AG09309 (cell line): ENCODE results near the gene CCR5.

ENCODE experiments used
- DNase-seq: peaks from one replicate; pipeline ENCODE4 v3.0.0-alpha.2; 2010; ENCODE audit warnings: low read depth
- H3K4me3 ChIP-seq: 2 replicates; pipeline ENCODE4 v1.5.1; 2011; ENCODE audit warnings: mild to moderate bottlenecking, low read depth, low read length, moderate library complexity; ENCODE audit not compliant: control insufficient read depth
- TF ChIP-seq, protein P1 (sequence below): IDR thresholded peaks from 2 replicates; pipeline ENCODE4 v1.5.1; 2011; ENCODE audit warnings: mild to moderate bottlenecking, low read depth, low read length, inconsistent platforms; ENCODE audit not compliant: insufficient read depth, control insufficient read depth; ENCODE audit errors: missing control alignments

The CCR5 gene

DNA sequence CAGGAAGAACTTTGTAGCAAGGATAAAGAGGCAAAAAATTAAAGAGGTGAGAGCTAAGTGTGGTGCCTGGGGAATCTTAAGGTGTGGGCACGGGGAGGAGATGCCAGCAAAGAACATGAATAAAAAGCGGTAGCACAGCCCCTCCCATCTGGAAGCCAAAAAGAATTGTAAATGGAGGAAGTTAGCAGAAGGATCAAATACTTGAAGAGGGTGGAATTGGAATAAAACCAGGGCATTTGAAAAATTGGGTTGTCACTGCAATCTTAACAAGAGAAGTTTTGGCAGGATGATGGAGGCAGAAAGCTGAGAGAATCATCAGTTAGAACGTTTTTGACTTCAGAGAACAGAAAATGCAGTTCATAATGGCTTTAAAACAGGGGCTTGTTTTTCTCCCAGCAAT is 14.5 kb upstream of the CCR5 start:
- DNase-seq, result no peak
- H3K4me3 ChIP-seq, result no peak overlapping the region
- TF ChIP-seq, protein P1, sequence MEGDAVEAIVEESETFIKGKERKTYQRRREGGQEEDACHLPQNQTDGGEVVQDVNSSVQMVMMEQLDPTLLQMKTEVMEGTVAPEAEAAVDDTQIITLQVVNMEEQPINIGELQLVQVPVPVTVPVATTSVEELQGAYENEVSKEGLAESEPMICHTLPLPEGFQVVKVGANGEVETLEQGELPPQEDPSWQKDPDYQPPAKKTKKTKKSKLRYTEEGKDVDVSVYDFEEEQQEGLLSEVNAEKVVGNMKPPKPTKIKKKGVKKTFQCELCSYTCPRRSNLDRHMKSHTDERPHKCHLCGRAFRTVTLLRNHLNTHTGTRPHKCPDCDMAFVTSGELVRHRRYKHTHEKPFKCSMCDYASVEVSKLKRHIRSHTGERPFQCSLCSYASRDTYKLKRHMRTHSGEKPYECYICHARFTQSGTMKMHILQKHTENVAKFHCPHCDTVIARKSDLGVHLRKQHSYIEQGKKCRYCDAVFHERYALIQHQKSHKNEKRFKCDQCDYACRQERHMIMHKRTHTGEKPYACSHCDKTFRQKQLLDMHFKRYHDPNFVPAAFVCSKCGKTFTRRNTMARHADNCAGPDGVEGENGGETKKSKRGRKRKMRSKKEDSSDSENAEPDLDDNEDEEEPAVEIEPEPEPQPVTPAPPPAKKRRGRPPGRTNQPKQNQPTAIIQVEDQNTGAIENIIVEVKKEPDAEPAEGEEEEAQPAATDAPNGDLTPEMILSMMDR, result no peak

DNA sequence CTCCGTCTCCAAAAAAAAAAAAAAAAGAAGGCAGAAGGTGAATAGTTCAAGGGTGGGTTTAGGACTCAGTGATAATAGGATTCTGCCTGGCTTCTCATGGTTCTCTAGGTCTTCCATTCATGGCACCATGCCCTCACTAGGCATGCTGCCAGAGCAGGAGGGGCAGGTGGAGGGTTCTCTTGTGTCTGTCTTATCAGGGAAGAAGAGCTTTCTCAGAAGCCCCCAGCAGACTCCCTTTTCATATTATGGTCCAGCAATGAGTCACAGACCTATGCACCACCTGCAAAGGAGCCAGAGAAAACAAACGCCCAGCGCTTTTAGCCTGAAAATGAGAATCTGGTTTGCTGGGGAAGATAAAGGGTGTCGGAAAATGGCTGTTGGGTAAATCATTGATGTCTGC is 13.8 kb upstream of the CCR5 start:
- TF ChIP-seq, protein P1, result no peak
- no peak for DNase-seq
- no peak overlapping the region for H3K4me3 ChIP-seq

DNA sequence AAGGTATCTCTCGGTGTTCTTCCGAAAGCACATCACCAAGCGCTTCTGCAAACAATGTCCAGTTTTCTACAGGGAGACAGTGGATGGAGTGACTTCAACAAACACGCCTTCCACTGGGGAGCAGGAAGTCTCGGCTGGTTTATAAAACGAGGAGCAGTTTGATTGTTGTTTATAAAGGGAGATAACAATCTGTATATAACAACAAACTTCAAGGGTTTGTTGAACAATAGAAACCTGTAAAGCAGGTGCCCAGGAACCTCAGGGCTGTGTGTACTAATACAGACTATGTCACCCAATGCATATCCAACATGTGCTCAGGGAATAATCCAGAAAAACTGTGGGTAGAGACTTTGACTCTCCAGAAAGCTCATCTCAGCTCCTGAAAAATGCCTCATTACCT is 12.3 kb upstream of the CCR5 start:
- TF ChIP-seq, protein P1, result no peak
- no peak for DNase-seq
- H3K4me3 ChIP-seq, result no peak overlapping the region

DNA sequence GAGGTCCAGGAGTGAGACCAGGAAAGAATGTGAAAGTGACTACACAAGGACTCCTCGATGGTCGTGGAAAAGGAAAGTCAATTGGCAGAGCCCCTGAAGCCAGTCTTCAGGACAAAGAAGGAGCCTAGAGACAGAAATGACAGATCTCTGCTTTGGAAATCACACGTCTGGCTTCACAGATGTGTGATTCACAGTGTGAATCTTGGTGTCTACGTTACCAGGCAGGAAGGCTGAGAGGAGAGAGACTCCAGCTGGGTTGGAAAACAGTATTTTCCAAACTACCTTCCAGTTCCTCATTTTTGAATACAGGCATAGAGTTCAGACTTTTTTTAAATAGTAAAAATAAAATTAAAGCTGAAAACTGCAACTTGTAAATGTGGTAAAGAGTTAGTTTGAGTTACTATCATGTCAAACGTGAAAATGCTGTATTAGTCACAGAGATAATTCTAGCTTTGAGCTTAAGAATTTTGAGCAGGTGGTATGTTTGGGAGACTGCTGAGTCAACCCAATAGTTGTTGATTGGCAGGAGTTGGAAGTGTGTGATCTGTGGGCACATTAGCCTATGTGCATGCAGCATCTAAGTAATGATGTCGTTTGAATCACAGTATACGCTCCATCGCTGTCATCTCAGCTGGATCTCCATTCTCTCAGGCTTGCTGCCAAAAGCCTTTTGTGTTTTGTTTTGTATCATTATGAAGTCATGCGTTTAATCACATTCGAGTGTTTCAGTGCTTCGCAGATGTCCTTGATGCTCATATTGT is 10.8 kb upstream of the CCR5 start:
- no peak for DNase-seq
- TF ChIP-seq, protein P1, result no peak
- no peak overlapping the region for H3K4me3 ChIP-seq

DNA sequence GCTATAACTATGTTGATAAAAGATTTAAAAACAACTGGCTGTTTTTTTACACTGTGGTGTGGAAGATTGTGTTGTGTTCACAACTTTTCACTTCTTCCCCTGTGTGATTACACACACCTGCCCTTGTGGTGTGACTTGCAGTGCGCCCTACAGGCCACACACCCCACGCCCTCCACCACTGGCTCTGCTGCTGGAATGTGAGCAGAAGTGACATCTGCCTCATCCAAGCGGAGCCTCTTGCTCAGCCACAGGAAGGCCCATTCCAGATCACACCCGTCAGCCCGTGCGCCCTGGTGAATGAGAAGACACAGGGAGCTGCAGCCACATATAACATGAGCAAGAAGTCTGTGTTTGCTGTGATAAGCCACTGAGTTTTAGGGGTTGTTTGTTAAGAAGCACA is 9.8 kb upstream of the CCR5 start:
- TF ChIP-seq, protein P1, result no peak
- no peak overlapping the region for H3K4me3 ChIP-seq
- DNase-seq, result no peak

DNA sequence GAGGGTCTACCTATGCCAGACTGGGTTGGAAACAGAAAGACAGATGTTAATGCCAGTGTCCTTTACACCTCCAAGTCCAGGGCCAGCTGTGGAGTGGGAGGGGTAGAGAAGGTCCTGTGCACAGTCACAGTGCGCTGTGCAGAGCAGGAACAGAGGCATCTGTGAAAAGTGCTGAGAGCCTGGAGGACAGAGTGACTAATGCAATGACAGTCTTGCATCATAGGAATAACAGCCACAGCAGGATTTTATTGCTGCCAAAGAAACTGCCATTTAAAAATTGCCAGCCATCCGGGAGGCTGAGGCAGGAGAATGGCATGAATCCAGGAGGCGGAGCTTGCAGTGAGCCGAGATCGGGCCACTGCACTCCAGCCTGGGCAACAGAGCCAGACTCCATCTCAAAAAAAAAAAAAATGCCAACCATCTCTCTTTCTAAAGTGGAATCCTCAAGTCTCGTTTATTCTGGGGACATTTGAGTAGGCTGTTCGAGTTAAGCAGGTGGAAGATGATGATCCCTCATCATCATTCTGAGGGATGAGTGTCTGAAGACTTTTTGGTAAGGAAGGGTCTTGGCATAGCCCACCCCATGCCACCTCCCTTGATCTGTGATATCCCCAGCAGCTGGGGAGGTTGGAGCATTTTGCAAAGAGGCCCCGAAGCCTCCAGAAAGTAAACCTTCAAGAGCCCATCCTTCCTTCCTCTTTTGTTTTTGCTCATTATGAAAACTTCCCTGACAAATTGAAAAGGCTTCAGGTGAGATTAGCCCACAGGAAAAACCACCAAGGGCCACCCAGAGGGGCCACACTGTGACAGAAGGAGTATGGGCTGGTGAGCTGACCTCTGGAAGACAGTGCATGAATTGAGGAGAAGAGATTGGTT is 9.1 kb upstream of the CCR5 start:
- DNase-seq, result no peak
- no peak overlapping the region for H3K4me3 ChIP-seq
- TF ChIP-seq, protein P1, result no peak
